Keratinocyte (primary cell): ENCODE results near the gene STX7. TPM values are rescaled to one million over a fixed set of nuclear protein-coding genes. Genes with fewer than 3 reads are reported as not detected.

Source experiments
- DNase-seq: peaks from one replicate; pipeline ENCODE4 v3.0.0-alpha.2; 2011; ENCODE audit warnings: low read depth, missing footprints, low spot score
- FAIRE-seq: peaks from 2 replicates; lab custom pipeline; 2011; peaks lifted over from hg19 to GRCh38; lab: Jason Lieb, UNC
- H2AFZ ChIP-seq: 2 replicates; pipeline ENCODE4 v1.6.0; 2012; ENCODE audit warnings: low read length, control low read depth, inconsistent platforms; ENCODE audit not compliant: control insufficient read depth
- H3K27ac ChIP-seq: 2 replicates; pipeline ENCODE4 v1.5.1; 2011; ENCODE audit warnings: low read length; ENCODE audit not compliant: control insufficient read depth, insufficient read depth
- H3K27me3 ChIP-seq: 3 replicates; pipeline ENCODE4 v1.6.0; 2011; ENCODE audit warnings: low read length; ENCODE audit not compliant: control insufficient read depth, insufficient read depth; ENCODE audit errors: extremely low read depth
- H3K36me3 ChIP-seq, 2 experiments: 2 replicates in 1 of 2; 3 replicates in 1 of 2; pipeline ENCODE4 v1.5.1; 2011; ENCODE audit warnings: low read length in 2 of 2, mild to moderate bottlenecking in 1 of 2; ENCODE audit not compliant: control insufficient read depth in 2 of 2, insufficient read depth in 2 of 2; ENCODE audit errors: extremely low read depth in 1 of 2
- H3K4me1 ChIP-seq: 3 replicates; pipeline ENCODE4 v1.5.1; 2011; ENCODE audit warnings: low read length; ENCODE audit not compliant: control insufficient read depth, insufficient read depth; ENCODE audit errors: extremely low read depth
- H3K4me2 ChIP-seq: 3 replicates; pipeline ENCODE4 v1.6.0; 2011; ENCODE audit warnings: low read depth, low read length; ENCODE audit not compliant: control insufficient read depth, insufficient read depth; ENCODE audit errors: extremely low read depth
- H3K4me3 ChIP-seq, 3 experiments: fragments of 200-600 bp in 1 of 3; sonication (generic) in 1 of 3; 2 replicates in 2 of 3; 3 replicates in 1 of 3; pipeline ENCODE4 v1.5.1; 2011 to 2016; ENCODE audit warnings: low read length in 3 of 3, mild to moderate bottlenecking in 3 of 3, control low read depth in 2 of 3, inconsistent platforms in 1 of 3, low read depth in 1 of 3, mixed read lengths in 1 of 3, mixed run types in 1 of 3, moderate library complexity in 1 of 3; ENCODE audit not compliant: control insufficient read depth in 2 of 3, insufficient read depth in 2 of 3; ENCODE audit errors: extremely low read depth in 1 of 3
- H3K79me2 ChIP-seq: 2 replicates; pipeline ENCODE4 v1.6.0; 2012; ENCODE audit warnings: low read length; ENCODE audit not compliant: control insufficient read depth, insufficient read depth
- H3K9ac ChIP-seq: 3 replicates; pipeline ENCODE4 v1.6.0; 2011; ENCODE audit warnings: low read length; ENCODE audit not compliant: control insufficient read depth, insufficient read depth; ENCODE audit errors: extremely low read depth
- H3K9me1 ChIP-seq: 3 replicates; pipeline ENCODE4 v1.6.0; 2011; ENCODE audit warnings: low read length; ENCODE audit not compliant: control insufficient read depth, insufficient read depth; ENCODE audit errors: extremely low read depth
- H3K9me3 ChIP-seq: 2 replicates; pipeline ENCODE4 v1.5.1; 2012; ENCODE audit warnings: low read depth, low read length; ENCODE audit not compliant: control insufficient read depth
- H4K20me1 ChIP-seq: 3 replicates; pipeline ENCODE4 v1.6.0; 2011; ENCODE audit warnings: low read length; ENCODE audit not compliant: control insufficient read depth, insufficient read depth; ENCODE audit errors: extremely low read depth
- CTCF ChIP-seq, 3 experiments: IDR thresholded peaks in 1 of 3; conservative IDR thresholded peaks in 1 of 3; optimal IDR thresholded peaks in 1 of 3; 2 replicates in 2 of 3; 3 replicates in 1 of 3; pipeline versions ENCODE3 to v1.5.1; 2011; ENCODE audit warnings: low read length in 3 of 3, mild to moderate bottlenecking in 3 of 3, moderate library complexity in 2 of 3, control low read depth in 1 of 3, inconsistent platforms in 1 of 3; ENCODE audit not compliant: insufficient read depth in 2 of 3; ENCODE audit errors: extremely low read depth in 1 of 3
- EZH2 ChIP-seq: IDR thresholded peaks from one replicate; pipeline ENCODE4 v1.6.1; 2012; ENCODE audit warnings: inconsistent platforms, mild to moderate bottlenecking, low read length, moderate library complexity
- dilution Hi-C: fragments of 300-500 bp; cut with MboI; formaldehyde crosslinking; loops from one replicate; pipeline ENCODE4 v1.7.0; 2020; ENCODE audit warnings: low sequenced_read_pairs; ENCODE audit not compliant: extremely low pct_ligation_motif_present
- polyA plus RNA-seq, 5 experiments: library from polyadenylated mRNA; depleted of rRNA in 3 of 5; stranded (reverse) in 3 of 5; stranded (forward) in 1 of 5; unstranded in 1 of 5; fragments of >200 nt; gene quantifications; 1 replicate in 1 of 5; 2 replicates in 3 of 5; 3 replicates in 1 of 5; pipeline versions ENCODE4 v1.2.1 to v1.2.3, GENCODE V29; 2011 to 2012; ENCODE audit warnings: missing spikeins in 2 of 5, low read depth in 1 of 5, low replicate concordance in 1 of 5

STX7 gene
- polyA plus RNA-seq, 1 donor (not counting 4 experiments of a cell fraction or from before 2014, with no cell fraction given), result 41.0 TPM

- H4K20me1 ChIP-seq, result no peaks in the 10 kb centered on the region
- TF ChIP-seq EZH2, result no peak
- TF ChIP-seq CTCF (optimal IDR thresholded peaks at IDR 0.05 in 1 of 3, IDR thresholded peaks at IDR 0.05 in 1 of 3, conservative IDR thresholded peaks at IDR 0.05 in 1 of 3; ENCODE audit: extremely low read depth in 1 of 3, insufficient read depth in 2 of 3, low read length in 3 of 3), result no peak
- H3K36me3 ChIP-seq, result no peaks in the 10 kb centered on the region
- no peak overlapping the region for H2AFZ ChIP-seq
- no peaks in the 10 kb centered on the region for H3K9me3 ChIP-seq
- no peak overlapping the region for H3K4me2 ChIP-seq
- H3K27ac ChIP-seq, result no peak overlapping the region
- no peak for DNase-seq
- no peaks in the 10 kb centered on the region for H3K9me1 ChIP-seq
- no peak for FAIRE-seq
- dilution Hi-C loops, result no loop called here
- peaks cover 16% of the 10 kb centered on the region for H3K27me3 ChIP-seq
- no peaks in the 10 kb centered on the region for H3K79me2 ChIP-seq
- peaks cover 7% of the 10 kb centered on the region for H3K4me1 ChIP-seq
- H3K4me3 ChIP-seq, result no peak overlapping the region
- H3K9ac ChIP-seq, result no peak overlapping the region
These were observed 108.2 kb downstream of the STX7 start for GRCh38 chr6:132404736-132405135.

- DNase-seq, result no peak
- no peak for TF ChIP-seq EZH2
- TF ChIP-seq CTCF (optimal IDR thresholded peaks at IDR 0.05 in 1 of 3, IDR thresholded peaks at IDR 0.05 in 1 of 3, conservative IDR thresholded peaks at IDR 0.05 in 1 of 3; ENCODE audit: extremely low read depth in 1 of 3, insufficient read depth in 2 of 3, low read length in 3 of 3), result no peak
- H3K9me3 ChIP-seq, result no peaks in the 10 kb centered on the region
- H3K4me1 ChIP-seq, result peaks cover 7% of the 10 kb centered on the region
- dilution Hi-C loops, result no loop called here
- H3K27ac ChIP-seq, result no peak overlapping the region
- H3K9me1 ChIP-seq, result no peaks in the 10 kb centered on the region
- H3K27me3 ChIP-seq, result peaks cover 16% of the 10 kb centered on the region
- H3K4me2 ChIP-seq, result no peak overlapping the region
- no peaks in the 10 kb centered on the region for H3K36me3 ChIP-seq
- no peaks in the 10 kb centered on the region for H3K79me2 ChIP-seq
- no peaks in the 10 kb centered on the region for H4K20me1 ChIP-seq
- no peak overlapping the region for H3K9ac ChIP-seq
- H2AFZ ChIP-seq, result no peak overlapping the region
- FAIRE-seq, result no peak
- no peak overlapping the region for H3K4me3 ChIP-seq
These were observed 108.6 kb downstream of the STX7 start for GRCh38 chr6:132404330-132404729.
